SK-N-SH treated with all-trans-retinoic acid at 6 μM for 48 hours (cell line): ENCODE data around the gene SEMA6D.

ENCODE experiments used
- ARNTL ChIP-seq: fragments of 450-650 bp; formaldehyde crosslinking; IDR thresholded peaks from 2 replicates; pipeline ENCODE4 v1.5.0; 2020; ENCODE audit warnings: low read depth, mild to moderate bottlenecking, moderate library complexity, borderline replicate concordance
- CREB5 ChIP-seq: fragments of 250-450 bp; sonication (Bioruptor Pico); IDR thresholded peaks from 2 replicates; pipeline ENCODE4 v1.5.1; 2020; ENCODE audit warnings: low read depth, mild to moderate bottlenecking, moderate library complexity
- GLIS3 ChIP-seq: fragments of 250-450 bp; sonication (Bioruptor Pico); IDR thresholded peaks from 2 replicates; pipeline ENCODE4 v1.5.0; 2020; ENCODE audit warnings: mild to moderate bottlenecking, moderate library complexity
- POU6F1 ChIP-seq: fragments of 250-450 bp; sonication (Bioruptor Pico); IDR thresholded peaks from 2 replicates; pipeline ENCODE4 v1.8.0; 2021; ENCODE audit warnings: low read depth, mild to moderate bottlenecking, moderate library complexity, borderline replicate concordance
- RARB ChIP-seq: fragments of 250-450 bp; sonication (Bioruptor Pico); IDR thresholded peaks from 2 replicates; pipeline ENCODE4 v1.8.0; 2021; ENCODE audit warnings: mild to moderate bottlenecking, moderate library complexity
- TOX ChIP-seq: fragments of 250-450 bp; sonication (Bioruptor Pico); IDR thresholded peaks from 2 replicates; pipeline ENCODE4 v1.8.0; 2021; ENCODE audit warnings: mild to moderate bottlenecking, moderate library complexity, borderline replicate concordance
- ZC3H10 ChIP-seq: fragments of 250-450 bp; sonication (Bioruptor Pico); IDR thresholded peaks from 2 replicates; pipeline ENCODE4 v1.5.1; 2021; ENCODE audit warnings: mild to moderate bottlenecking, moderate library complexity
- ZFP30 ChIP-seq: fragments of 450-650 bp; formaldehyde crosslinking; IDR thresholded peaks from 2 replicates; pipeline ENCODE4 v1.5.0; 2022; ENCODE audit warnings: mild to moderate bottlenecking, moderate library complexity
- ZNF8 ChIP-seq: fragments of 450-650 bp; formaldehyde crosslinking; IDR thresholded peaks from 2 replicates; pipeline ENCODE4 v1.5.0; 2020; ENCODE audit warnings: mild to moderate bottlenecking, moderate library complexity
- TF ChIP-seq, protein P1 (sequence below): fragments of 250-450 bp; sonication (Bioruptor Pico); IDR thresholded peaks from 2 replicates; pipeline ENCODE4 v1.8.0; 2020; ENCODE audit warnings: mild to moderate bottlenecking, moderate library complexity, borderline replicate concordance

- TF ChIP-seq ZC3H10 (CRISPR knock-in tag), result no peak
- no peak for TF ChIP-seq ZNF8
- TF ChIP-seq, protein P1, sequence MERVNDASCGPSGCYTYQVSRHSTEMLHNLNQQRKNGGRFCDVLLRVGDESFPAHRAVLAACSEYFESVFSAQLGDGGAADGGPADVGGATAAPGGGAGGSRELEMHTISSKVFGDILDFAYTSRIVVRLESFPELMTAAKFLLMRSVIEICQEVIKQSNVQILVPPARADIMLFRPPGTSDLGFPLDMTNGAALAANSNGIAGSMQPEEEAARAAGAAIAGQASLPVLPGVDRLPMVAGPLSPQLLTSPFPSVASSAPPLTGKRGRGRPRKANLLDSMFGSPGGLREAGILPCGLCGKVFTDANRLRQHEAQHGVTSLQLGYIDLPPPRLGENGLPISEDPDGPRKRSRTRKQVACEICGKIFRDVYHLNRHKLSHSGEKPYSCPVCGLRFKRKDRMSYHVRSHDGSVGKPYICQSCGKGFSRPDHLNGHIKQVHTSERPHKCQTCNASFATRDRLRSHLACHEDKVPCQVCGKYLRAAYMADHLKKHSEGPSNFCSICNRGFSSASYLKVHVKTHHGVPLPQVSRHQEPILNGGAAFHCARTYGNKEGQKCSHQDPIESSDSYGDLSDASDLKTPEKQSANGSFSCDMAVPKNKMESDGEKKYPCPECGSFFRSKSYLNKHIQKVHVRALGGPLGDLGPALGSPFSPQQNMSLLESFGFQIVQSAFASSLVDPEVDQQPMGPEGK (CRISPR knock-in tag), result no peak
- TF ChIP-seq GLIS3 (CRISPR knock-in tag), result no peak
- no peak for TF ChIP-seq TOX (CRISPR knock-in tag)
- TF ChIP-seq ARNTL (CRISPR knock-in tag), result no peak
- TF ChIP-seq RARB (CRISPR knock-in tag), result no peak
- TF ChIP-seq ZFP30 (CRISPR knock-in tag), result no peak
- no peak; the same call in 1 of the 2 replicates for TF ChIP-seq POU6F1 (CRISPR knock-in tag)
- TF ChIP-seq CREB5 (CRISPR knock-in tag), result peak; percentile 25; the same call in 1 of the 2 replicates
Measured at GRCh38 chr15:47820747-47821319, 103.5 kb downstream of the SEMA6D start.
